ENCODE data around the gene NBPF6.

GRCh38 chr1:108502138-108502537, 52.0 kb downstream of the NBPF6 start:
- TF ChIP-seq CTCF (IDR thresholded peaks at IDR 0.05) = no peak
- no peak for TF ChIP-seq RAD21 (IDR thresholded peaks at IDR 0.05; ENCODE audit: low read length)
- no peak for TF ChIP-seq POLR2AphosphoS5 (IDR thresholded peaks at IDR 0.05; ENCODE audit: low read depth, low read length)
- TF ChIP-seq MXI1 (IDR thresholded peaks at IDR 0.05; ENCODE audit: low read depth, low read length) = no peak
- TF ChIP-seq FOSL2 (IDR thresholded peaks at IDR 0.05; ENCODE audit: borderline replicate concordance, low read depth) = no peak
- TF ChIP-seq RFX5 (IDR thresholded peaks at IDR 0.05; ENCODE audit: low read length) = no peak
- TF ChIP-seq TAF1 (IDR thresholded peaks at IDR 0.05; ENCODE audit: borderline replicate concordance, low read depth, low read length) = no peak
- TF ChIP-seq EP300 (IDR thresholded peaks at IDR 0.05; ENCODE audit: borderline replicate concordance in 1 of 2, low read depth in 1 of 2, low read length in 1 of 2) = no peak
- no peak for TF ChIP-seq FOXM1 (IDR thresholded peaks at IDR 0.05; ENCODE audit: low read depth)
- no peak for TF ChIP-seq REST (IDR thresholded peaks at IDR 0.05; ENCODE audit: low read depth, low read length)
